Measurements from ENCODE around the gene CEP78.
"Not testable (repeated sequence)": the region's sequence is repeated elsewhere in the genome, so short reads cannot be mapped to it uniquely, and the experiment has no call there.

Gene CEP78

GRCh38 chr9:78207319-78207718 is 28.6 kb upstream of the CEP78 start:
- H3K4me1 ChIP-seq, result peaks cover 10 to 22% (median 19%) of the 10 kb centered on the region in 10 experiments
- H3K9me3 ChIP-seq (replicated peaks in 1 of 11), result peaks cover 0 to 15% (median 5%) of the 10 kb centered on the region in 11 experiments; a peak in 9 of 22 replicates
- H3K4me3 ChIP-seq, result no peak overlapping the region
- no peaks in the 10 kb centered on the region for H4K20me1 ChIP-seq
- H3K4me2 ChIP-seq, result no peak overlapping the region
- no peaks in the 10 kb centered on the region for H3K36me3 ChIP-seq
- no peaks in the 10 kb centered on the region for H3K27me3 ChIP-seq
- H3K9ac ChIP-seq, result no peak overlapping the region
- no peak overlapping the region for H3K27ac ChIP-seq
- no peak for TF ChIP-seq Cebpa-rat (IDR thresholded peaks at IDR 0.05)

- H3K27ac ChIP-seq, result no peak overlapping the region
- H4K20me1 ChIP-seq, result no peaks in the 10 kb centered on the region
- no peaks in the 10 kb centered on the region for H3K36me3 ChIP-seq
- peaks cover 10 to 22% (median 19%) of the 10 kb centered on the region in 10 experiments for H3K4me1 ChIP-seq
- H3K4me3 ChIP-seq, result no peak overlapping the region
- H3K9ac ChIP-seq, result no peak overlapping the region
- no peak overlapping the region for H3K4me2 ChIP-seq
- TF ChIP-seq Cebpa-rat (IDR thresholded peaks at IDR 0.05), result no peak
- no peaks in the 10 kb centered on the region for H3K27me3 ChIP-seq
- peaks cover 0 to 14% (median 5%) of the 10 kb centered on the region in 11 experiments; a peak in 9 of 22 replicates for H3K9me3 ChIP-seq (replicated peaks in 1 of 11)
These were observed 28.0 kb upstream of the CEP78 start for GRCh38 chr9:78207901-78208300.

GRCh38 chr9:78209127-78209526 is 26.7 kb upstream of the CEP78 start:
- H3K9me3 ChIP-seq (replicated peaks in 1 of 11), result peaks cover 0 to 14% (median 5%) of the 10 kb centered on the region in 11 experiments; a peak in 5 of 22 replicates
- no peak overlapping the region for H3K4me2 ChIP-seq
- H3K27me3 ChIP-seq, result no peaks in the 10 kb centered on the region
- H3K27ac ChIP-seq, result no peak overlapping the region
- no peak overlapping the region for H3K4me3 ChIP-seq
- TF ChIP-seq Cebpa-rat (IDR thresholded peaks at IDR 0.05), result peak in 1 of 11 experiments; percentile 63; a peak in 1 of 22 replicates
- no peak overlapping the region for H3K9ac ChIP-seq
- peaks cover 10 to 22% (median 19%) of the 10 kb centered on the region in 10 experiments for H3K4me1 ChIP-seq
- H4K20me1 ChIP-seq, result no peaks in the 10 kb centered on the region
- no peaks in the 10 kb centered on the region for H3K36me3 ChIP-seq

GRCh38 chr9:78210841-78211301 is 25.0 kb upstream of the CEP78 start:
- Histone ChIP-seq H3K27me3 (no peaks in the 10 kb centered on the region), H3K4me3 (no peak overlapping the region), H3K9ac (no peak overlapping the region), H3K9me3 (replicated peaks in 1 of 11) (peaks cover 0 to 9% (median under 1%) of the 10 kb centered on the region in 11 experiments; a peak in 2 of 22 replicates), H3K27ac (no peak overlapping the region), H4K20me1 (no peaks in the 10 kb centered on the region), H3K4me2 (peak overlapping the region; percentile 5 to 72 (median 61); a peak in 21 of 22 replicates), H3K36me3 (no peaks in the 10 kb centered on the region), H3K4me1 (peaks cover 10 to 22% (median 19%) of the 10 kb centered on the region in 10 experiments)
- TF ChIP-seq Cebpa-rat (IDR thresholded peaks at IDR 0.05), result no peak

GRCh38 chr9:78212868-78213267 is 23.0 kb upstream of the CEP78 start:
- Histone ChIP-seq H3K9me3 (replicated peaks in 1 of 11) (no peaks in the 10 kb centered on the region), H3K27ac (no peak overlapping the region), H3K4me3 (no peak overlapping the region), H4K20me1 (no peaks in the 10 kb centered on the region), H3K4me1 (peaks cover 10 to 22% (median 19%) of the 10 kb centered on the region in 10 experiments), H3K27me3 (no peaks in the 10 kb centered on the region), H3K9ac (no peak overlapping the region), H3K4me2 (no peak overlapping the region), H3K36me3 (no peaks in the 10 kb centered on the region)
- no peak for TF ChIP-seq Cebpa-rat (IDR thresholded peaks at IDR 0.05)

GRCh38 chr9:78213712-78214111 is 22.2 kb upstream of the CEP78 start:
- 0 out of 22 replicates have a peak overlapping the region, but pooled peaks of 1 of the 11 experiments have one; percentile 35 for H3K4me2 ChIP-seq
- TF ChIP-seq Cebpa-rat (IDR thresholded peaks at IDR 0.05), result no peak

GRCh38 chr9:78214492-78214891 is 21.4 kb upstream of the CEP78 start:
- Histone ChIP-seq H3K4me3 (no peak overlapping the region), H3K27me3 (no peaks in the 10 kb centered on the region), H3K9me3 (replicated peaks in 1 of 11) (no peaks in the 10 kb centered on the region), H3K27ac (no peak overlapping the region), H3K4me2 (no peak overlapping the region), H3K9ac (no peak overlapping the region), H3K36me3 (no peaks in the 10 kb centered on the region), H3K4me1 (peaks cover 10 to 22% (median 19%) of the 10 kb centered on the region in 10 experiments), H4K20me1 (no peaks in the 10 kb centered on the region)
- TF ChIP-seq Cebpa-rat (IDR thresholded peaks at IDR 0.05), result no peak

More at GRCh38 chr9:78213712-78214111, 22.2 kb upstream of the CEP78 start:
- H4K20me1 ChIP-seq, result no peaks in the 10 kb centered on the region
- H3K27ac ChIP-seq, result no peak overlapping the region
- peaks cover 10 to 22% (median 19%) of the 10 kb centered on the region in 10 experiments for H3K4me1 ChIP-seq
- H3K4me3 ChIP-seq, result no peak overlapping the region
- H3K9me3 ChIP-seq (replicated peaks in 1 of 11), result no peaks in the 10 kb centered on the region
- H3K9ac ChIP-seq, result no peak overlapping the region
- H3K27me3 ChIP-seq, result no peaks in the 10 kb centered on the region
- no peaks in the 10 kb centered on the region for H3K36me3 ChIP-seq

- no peaks in the 10 kb centered on the region for H3K27me3 ChIP-seq
- no peaks in the 10 kb centered on the region for H3K36me3 ChIP-seq
- H3K9ac ChIP-seq, result no peak overlapping the region
- peaks cover 0 to 1% (median 0%) of the 10 kb centered on the region in 11 experiments; a peak in 2 of 22 replicates for H3K9me3 ChIP-seq (replicated peaks in 1 of 11)
- TF ChIP-seq Cebpa-rat (IDR thresholded peaks at IDR 0.05), result no peak
- no peak overlapping the region for H3K4me2 ChIP-seq
- no peak overlapping the region for H3K27ac ChIP-seq
- no peak overlapping the region for H3K4me3 ChIP-seq
- H3K4me1 ChIP-seq, result peaks cover 5 to 13% (median 11%) of the 10 kb centered on the region in 10 experiments
- no peaks in the 10 kb centered on the region for H4K20me1 ChIP-seq
These were observed 20.2 kb upstream of the CEP78 start for GRCh38 chr9:78215706-78216105.

GRCh38 chr9:78218890-78219289 is 17.0 kb upstream of the CEP78 start:
- no peaks in the 10 kb centered on the region for H3K36me3 ChIP-seq
- TF ChIP-seq Cebpa-rat (IDR thresholded peaks at IDR 0.05), result no peak

GRCh38 chr9:78221425-78221824 is 14.4 kb upstream of the CEP78 start:
- no peak for TF ChIP-seq Cebpa-rat (IDR thresholded peaks at IDR 0.05)
- Histone ChIP-seq H3K9me3 (replicated peaks in 1 of 11) (peaks cover 15 to 30% (median 24%) of the 10 kb centered on the region in 11 experiments), H3K4me2 (no peak overlapping the region)

More at GRCh38 chr9:78218890-78219289, 17.0 kb upstream of the CEP78 start:
- H3K4me2 ChIP-seq, result no peak overlapping the region
- H3K27me3 ChIP-seq, result no peaks in the 10 kb centered on the region
- H3K9me3 ChIP-seq (replicated peaks in 1 of 11), result peaks cover 15 to 30% (median 24%) of the 10 kb centered on the region in 11 experiments
- H3K4me1 ChIP-seq, result peaks cover 0 to 7% (median 0%) of the 10 kb centered on the region in 10 experiments; a peak in 3 of 20 replicates
- no peak overlapping the region for H3K9ac ChIP-seq
- H3K27ac ChIP-seq, result no peak overlapping the region
- no peak overlapping the region for H3K4me3 ChIP-seq
- no peaks in the 10 kb centered on the region for H4K20me1 ChIP-seq

GRCh38 chr9:78221841-78222240 is 14.0 kb upstream of the CEP78 start:
- not testable (repeated sequence) for H3K9ac ChIP-seq, H3K4me1 ChIP-seq, H3K36me3 ChIP-seq, H3K4me2 ChIP-seq, H3K27ac ChIP-seq, H3K4me3 ChIP-seq, H4K20me1 ChIP-seq, H3K27me3 ChIP-seq
- H3K9me3 ChIP-seq (replicated peaks in 1 of 11), result peaks cover 15 to 30% (median 24%) of the 10 kb centered on the region in 11 experiments

More at GRCh38 chr9:78221425-78221824, 14.4 kb upstream of the CEP78 start:
- Histone ChIP-seq H3K9ac (no peak overlapping the region), H3K4me1 (peaks cover 0 to 7% (median 0%) of the 10 kb centered on the region in 10 experiments; a peak in 3 of 20 replicates), H3K36me3 (no peaks in the 10 kb centered on the region), H3K27ac (no peak overlapping the region), H3K4me3 (no peak overlapping the region), H4K20me1 (no peaks in the 10 kb centered on the region), H3K27me3 (no peaks in the 10 kb centered on the region)
